ENCODE data around the gene TNNT3. TPM values are rescaled to one million over a fixed set of nuclear protein-coding genes. Genes with fewer than 3 reads are reported as not detected.

The TNNT3 gene
- total and polyA plus RNA-seq, 8 donors = 0.75 to 14.5 (median 3.1) TPM; not detected in 3

DNA sequence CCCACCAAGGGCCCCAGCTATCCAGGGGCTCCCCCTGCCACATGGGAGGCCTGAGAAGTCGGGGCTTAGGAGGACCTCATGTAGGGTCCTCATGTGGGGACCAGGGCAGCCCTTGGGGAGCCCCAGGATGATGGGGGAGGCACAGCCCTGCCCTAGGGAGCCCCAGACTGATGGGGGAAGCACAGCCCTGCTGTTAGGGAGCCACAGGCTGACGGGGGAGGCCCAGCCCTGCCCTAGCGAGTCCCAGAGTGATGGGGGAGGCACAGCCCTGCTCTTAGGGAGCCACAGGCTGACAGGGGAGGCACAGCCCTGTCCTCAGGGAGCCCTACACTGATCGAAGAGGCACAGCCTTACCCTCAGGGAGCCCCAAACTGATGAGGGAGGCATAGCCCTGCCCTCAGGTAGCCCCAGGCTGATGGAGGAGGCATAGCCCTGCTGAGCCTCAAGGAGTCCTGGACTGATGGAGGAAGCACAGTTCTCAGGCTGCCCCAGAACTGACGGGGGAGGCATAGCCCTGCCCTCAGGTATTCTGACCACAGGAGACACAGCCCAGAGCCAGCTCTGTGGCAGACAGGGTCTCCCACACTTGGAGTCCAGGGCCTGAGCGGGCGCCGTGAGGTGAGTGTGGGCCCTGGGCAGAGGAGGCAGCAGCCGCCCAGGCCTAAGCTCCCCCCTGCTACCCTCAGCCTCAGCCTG, 38.6 kb upstream of the TNNT3 start:
- TF ChIP-seq, protein P1, sequence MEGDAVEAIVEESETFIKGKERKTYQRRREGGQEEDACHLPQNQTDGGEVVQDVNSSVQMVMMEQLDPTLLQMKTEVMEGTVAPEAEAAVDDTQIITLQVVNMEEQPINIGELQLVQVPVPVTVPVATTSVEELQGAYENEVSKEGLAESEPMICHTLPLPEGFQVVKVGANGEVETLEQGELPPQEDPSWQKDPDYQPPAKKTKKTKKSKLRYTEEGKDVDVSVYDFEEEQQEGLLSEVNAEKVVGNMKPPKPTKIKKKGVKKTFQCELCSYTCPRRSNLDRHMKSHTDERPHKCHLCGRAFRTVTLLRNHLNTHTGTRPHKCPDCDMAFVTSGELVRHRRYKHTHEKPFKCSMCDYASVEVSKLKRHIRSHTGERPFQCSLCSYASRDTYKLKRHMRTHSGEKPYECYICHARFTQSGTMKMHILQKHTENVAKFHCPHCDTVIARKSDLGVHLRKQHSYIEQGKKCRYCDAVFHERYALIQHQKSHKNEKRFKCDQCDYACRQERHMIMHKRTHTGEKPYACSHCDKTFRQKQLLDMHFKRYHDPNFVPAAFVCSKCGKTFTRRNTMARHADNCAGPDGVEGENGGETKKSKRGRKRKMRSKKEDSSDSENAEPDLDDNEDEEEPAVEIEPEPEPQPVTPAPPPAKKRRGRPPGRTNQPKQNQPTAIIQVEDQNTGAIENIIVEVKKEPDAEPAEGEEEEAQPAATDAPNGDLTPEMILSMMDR (IDR thresholded peaks at IDR 0.05) = no peak
- TF ChIP-seq EP300 (IDR thresholded peaks at IDR 0.05) (no peak), POLR2A (IDR thresholded peaks at IDR 0.05) (no peak), POLR2AphosphoS5 (IDR thresholded peaks at IDR 0.05) (no peak)
- H3K27ac ChIP-seq = peak overlapping the region; percentile 26 to 88 (median 83)
- intact Hi-C loops (cut with DNase I; ENCODE audit: low total_unique reads) = no loop called here
- H3K36me3 ChIP-seq = peaks cover 0 to 34% (median 22%) of the 10 kb centered on the region in 4 donors
- no peak overlapping the region for H3K4me3 ChIP-seq
- peak in 1 of 2 donors; percentile 28 for DNase-seq
- H3K9me3 ChIP-seq = no peaks in the 10 kb centered on the region
- H3K27me3 ChIP-seq = no peaks in the 10 kb centered on the region
- peaks cover 33 to 65% (median 54%) of the 10 kb centered on the region in 4 donors for H3K4me1 ChIP-seq
- WGBS, 5 donors = 71 to 89% (median 75%) methylated on average over 5 to 9 of the region's 9 CpGs

DNA sequence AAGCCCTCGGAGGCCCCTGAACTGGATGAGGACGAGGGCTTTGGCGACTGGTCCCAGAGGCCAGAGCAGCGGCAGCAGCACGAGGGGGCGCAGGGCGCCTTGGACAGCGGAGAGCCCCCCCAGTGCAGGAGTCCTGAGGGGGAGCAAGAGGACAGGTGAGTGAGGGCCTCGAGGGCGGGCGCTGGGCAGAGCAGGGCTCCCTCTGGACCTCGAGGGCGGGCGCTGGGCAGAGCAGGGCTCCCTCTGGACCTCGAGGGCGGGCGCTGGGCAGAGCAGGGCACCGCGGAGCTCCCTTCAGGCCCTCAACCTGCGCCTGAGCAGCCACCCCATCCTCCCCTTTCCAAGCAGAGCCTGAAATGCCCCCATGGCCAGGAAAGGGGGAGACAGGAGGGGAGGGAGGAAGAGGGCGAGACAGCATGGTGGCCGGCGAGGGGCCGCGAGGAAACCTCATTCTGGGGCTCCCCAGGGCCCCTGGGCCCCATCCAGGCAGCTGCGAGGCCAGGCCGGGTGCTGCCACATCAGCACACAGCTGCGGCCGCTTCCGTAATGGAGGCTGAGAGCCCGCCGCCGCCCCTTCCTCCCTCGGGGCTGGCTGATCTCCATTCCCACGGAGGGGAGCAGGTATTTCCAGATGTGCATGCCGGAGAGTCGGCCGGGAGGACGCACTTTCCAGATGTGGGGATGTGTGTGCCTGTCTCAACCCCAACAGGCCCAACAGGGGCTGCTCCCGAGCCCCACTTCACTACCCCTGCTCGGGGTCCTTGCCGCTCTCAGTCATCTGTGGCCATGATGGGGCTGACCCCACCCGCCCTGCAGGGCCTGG, 37.9 kb upstream of the TNNT3 start:
- WGBS, 5 donors = 60 to 72% (median 71%) methylated on average over 20 to 43 of the region's 43 CpGs
- Histone ChIP-seq H3K4me1 (peaks cover 26 to 58% (median 46%) of the 10 kb centered on the region in 4 donors), H3K36me3 (peaks cover 0 to 41% (median 29%) of the 10 kb centered on the region in 4 donors), H3K4me3 (no peak overlapping the region), H3K27me3 (no peaks in the 10 kb centered on the region), H3K27ac (peak overlapping the region; percentile 4 to 88 (median 83)), H3K9me3 (no peaks in the 10 kb centered on the region)
- intact Hi-C loops (cut with DNase I; ENCODE audit: low total_unique reads) = no loop called here
- TF ChIP-seq, protein P1 (IDR thresholded peaks at IDR 0.05) = no peak
- TF ChIP-seq POLR2A (IDR thresholded peaks at IDR 0.05) = no peak
- TF ChIP-seq EP300 (IDR thresholded peaks at IDR 0.05) = no peak
- no peak for TF ChIP-seq POLR2AphosphoS5 (IDR thresholded peaks at IDR 0.05)
- DNase-seq = peak in 1 of 2 donors; percentile 76

DNA sequence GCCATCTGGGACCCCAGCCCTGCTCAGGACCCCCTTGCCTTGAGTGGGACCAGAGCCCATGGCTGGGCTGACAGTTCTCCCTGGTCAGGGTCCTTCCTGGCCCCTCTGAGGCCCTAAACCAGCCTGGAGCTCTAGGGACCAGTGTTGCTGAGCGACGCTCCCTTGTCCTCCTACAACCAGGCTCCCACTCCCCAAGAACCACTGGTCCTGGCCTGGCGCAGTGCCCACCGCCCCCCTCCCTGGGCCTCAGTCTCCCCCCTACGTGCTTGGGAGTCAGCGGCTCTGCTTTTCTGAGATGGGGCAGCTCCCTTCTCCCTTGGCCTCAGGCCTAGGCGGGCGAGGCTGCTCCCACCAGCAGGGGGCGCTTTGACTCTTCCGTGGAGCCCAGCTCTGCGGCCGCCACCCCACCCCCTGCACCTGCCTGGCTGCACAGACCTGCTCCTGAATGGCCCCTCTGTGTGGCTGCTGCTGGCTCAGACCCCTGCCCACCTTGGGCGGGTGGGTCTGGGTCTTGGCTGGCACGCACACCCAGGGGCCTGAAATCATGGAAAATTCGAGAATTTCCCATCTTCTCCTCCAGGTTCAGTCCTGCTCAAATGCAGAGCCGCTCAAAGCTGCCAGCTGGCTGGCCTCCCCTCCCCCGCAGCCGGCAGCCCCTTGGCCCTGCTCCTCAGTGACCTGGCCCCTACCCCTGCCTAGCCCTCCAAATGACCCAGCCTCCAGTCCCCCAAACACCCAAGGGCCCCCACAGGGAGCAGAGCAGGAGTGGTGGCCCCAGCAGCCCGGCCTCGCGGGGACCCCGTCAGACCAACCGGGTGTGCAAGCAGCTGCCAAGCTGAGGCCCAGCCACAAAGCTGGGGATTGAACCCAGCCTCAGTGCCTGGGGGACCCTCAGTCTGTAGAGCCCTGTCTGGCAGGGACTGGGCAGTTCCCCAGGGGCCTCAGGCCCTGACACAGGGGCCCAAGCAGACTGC, 37.0 kb upstream of the TNNT3 start:
- H3K9me3 ChIP-seq = no peaks in the 10 kb centered on the region
- peaks cover 0 to 50% (median 36%) of the 10 kb centered on the region in 4 donors for H3K36me3 ChIP-seq
- 32 to 44% (median 39%) methylated on average over 15 to 23 of the region's 23 CpGs for WGBS, 5 donors
- peak in 1 of 3 donors; percentile 40 for TF ChIP-seq POLR2AphosphoS5 (IDR thresholded peaks at IDR 0.05)
- TF ChIP-seq POLR2A (IDR thresholded peaks at IDR 0.05) = no peak
- TF ChIP-seq, protein P1 (IDR thresholded peaks at IDR 0.05) = peak in 6 of 7 experiments; percentile 6 to 96 (median 81)
- H3K27me3 ChIP-seq = no peaks in the 10 kb centered on the region
- intact Hi-C loops (cut with DNase I; ENCODE audit: low total_unique reads) = no loop called here
- H3K27ac ChIP-seq = peak overlapping the region in 4 of 5 donors; percentile 69 to 88 (median 84)
- H3K4me1 ChIP-seq = peaks cover 18 to 49% (median 41%) of the 10 kb centered on the region in 4 donors
- H3K4me3 ChIP-seq = no peak overlapping the region
- peak; percentile 82 to 95 for DNase-seq

All from stomach (tissue), 9 donors.